ENCODE data around the gene TNFRSF1B.

Gene TNFRSF1B

DNA sequence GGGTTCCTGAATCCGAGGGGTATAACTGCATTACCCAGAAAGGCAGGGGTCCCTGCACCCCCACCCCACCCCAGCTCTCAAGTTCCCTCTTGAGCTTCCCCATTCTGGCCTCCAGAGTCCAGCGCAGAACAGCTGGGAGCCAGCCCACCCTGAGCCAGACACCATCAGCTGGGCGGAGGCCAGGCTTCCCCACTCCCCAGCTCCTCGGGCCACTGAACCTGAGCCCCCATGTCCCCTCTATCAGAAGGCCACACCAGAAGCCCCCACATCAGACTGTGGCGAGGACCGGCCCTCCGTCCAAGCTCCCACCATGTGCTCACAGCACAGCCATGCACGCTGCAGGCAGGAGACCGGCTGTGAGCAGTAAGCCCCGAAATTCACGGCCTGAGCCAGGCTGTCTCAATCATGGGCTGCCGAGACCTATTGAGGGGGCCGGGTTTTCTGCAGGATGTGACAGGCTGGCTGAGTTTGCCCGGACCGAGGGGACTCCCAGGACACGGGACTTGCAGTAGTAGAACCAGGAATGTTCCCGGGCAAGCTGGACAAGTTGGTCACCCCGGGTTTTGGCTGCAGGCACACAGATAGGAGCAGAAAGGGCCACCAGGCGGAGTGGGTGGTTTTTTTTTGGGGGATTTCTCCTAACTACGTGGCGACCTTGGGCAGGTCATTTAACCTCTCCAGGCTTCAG, 25.5 kb upstream of the TNFRSF1B start:
- H3K4me3 ChIP-seq (ENCODE audit: severe bottlenecking), result no peak overlapping the region
- H3K27ac ChIP-seq (ENCODE audit: poor library complexity, severe bottlenecking), result no peak overlapping the region
- TF ChIP-seq, protein P1, sequence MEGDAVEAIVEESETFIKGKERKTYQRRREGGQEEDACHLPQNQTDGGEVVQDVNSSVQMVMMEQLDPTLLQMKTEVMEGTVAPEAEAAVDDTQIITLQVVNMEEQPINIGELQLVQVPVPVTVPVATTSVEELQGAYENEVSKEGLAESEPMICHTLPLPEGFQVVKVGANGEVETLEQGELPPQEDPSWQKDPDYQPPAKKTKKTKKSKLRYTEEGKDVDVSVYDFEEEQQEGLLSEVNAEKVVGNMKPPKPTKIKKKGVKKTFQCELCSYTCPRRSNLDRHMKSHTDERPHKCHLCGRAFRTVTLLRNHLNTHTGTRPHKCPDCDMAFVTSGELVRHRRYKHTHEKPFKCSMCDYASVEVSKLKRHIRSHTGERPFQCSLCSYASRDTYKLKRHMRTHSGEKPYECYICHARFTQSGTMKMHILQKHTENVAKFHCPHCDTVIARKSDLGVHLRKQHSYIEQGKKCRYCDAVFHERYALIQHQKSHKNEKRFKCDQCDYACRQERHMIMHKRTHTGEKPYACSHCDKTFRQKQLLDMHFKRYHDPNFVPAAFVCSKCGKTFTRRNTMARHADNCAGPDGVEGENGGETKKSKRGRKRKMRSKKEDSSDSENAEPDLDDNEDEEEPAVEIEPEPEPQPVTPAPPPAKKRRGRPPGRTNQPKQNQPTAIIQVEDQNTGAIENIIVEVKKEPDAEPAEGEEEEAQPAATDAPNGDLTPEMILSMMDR (IDR thresholded peaks at IDR 0.05; ENCODE audit: poor library complexity, severe bottlenecking), result no peak
- no peak for DNase-seq (ENCODE audit: low spot score)
- no peak for ATAC-seq (ENCODE audit: low read depth)
- peaks cover 12% of the 10 kb centered on the region for H3K4me1 ChIP-seq (ENCODE audit: insufficient read depth, poor library complexity, severe bottlenecking)
- H3K9me3 ChIP-seq (ENCODE audit: severe bottlenecking), result no peaks in the 10 kb centered on the region
- H3K36me3 ChIP-seq (ENCODE audit: low read depth), result no peaks in the 10 kb centered on the region
- no peaks in the 10 kb centered on the region for H3K27me3 ChIP-seq (ENCODE audit: insufficient read depth, poor library complexity, severe bottlenecking)

DNA sequence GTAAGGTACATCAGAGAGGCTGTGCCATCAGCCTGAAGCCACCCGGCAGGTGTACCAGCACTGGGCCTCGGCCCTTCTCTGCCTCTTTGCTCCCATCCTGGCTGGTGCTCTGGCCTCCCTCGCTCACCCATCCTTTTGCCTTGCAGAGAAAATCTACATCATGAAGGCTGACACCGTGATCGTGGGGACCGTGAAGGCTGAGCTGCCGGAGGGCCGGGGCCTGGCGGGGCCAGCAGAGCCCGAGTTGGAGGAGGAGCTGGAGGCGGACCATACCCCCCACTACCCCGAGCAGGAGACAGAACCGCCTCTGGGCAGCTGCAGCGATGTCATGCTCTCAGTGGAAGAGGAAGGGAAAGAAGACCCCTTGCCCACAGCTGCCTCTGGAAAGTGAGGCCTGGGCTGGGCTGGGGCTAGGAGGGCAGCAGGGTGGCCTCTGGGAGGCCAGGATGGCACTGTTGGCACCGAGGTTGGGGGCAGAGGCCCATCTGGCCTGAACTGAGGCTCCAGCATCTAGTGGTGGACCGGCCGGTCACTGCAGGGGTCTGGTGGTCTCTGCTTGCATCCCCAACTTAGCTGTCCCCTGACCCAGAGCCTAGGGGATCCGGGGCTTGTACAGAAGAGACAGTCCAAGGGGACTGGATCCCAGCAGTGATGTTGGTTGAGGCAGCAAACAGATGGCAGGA, 24.5 kb upstream of the TNFRSF1B start:
- no peaks in the 10 kb centered on the region for H3K36me3 ChIP-seq (ENCODE audit: low read depth)
- H3K4me3 ChIP-seq (ENCODE audit: severe bottlenecking), result no peak overlapping the region
- H3K27me3 ChIP-seq (ENCODE audit: insufficient read depth, poor library complexity, severe bottlenecking), result no peaks in the 10 kb centered on the region
- ATAC-seq (ENCODE audit: low read depth) (no peak), DNase-seq (ENCODE audit: low spot score) (no peak)
- H3K4me1 ChIP-seq (ENCODE audit: insufficient read depth, poor library complexity, severe bottlenecking), result peaks cover 12% of the 10 kb centered on the region
- no peak overlapping the region for H3K27ac ChIP-seq (ENCODE audit: poor library complexity, severe bottlenecking)
- no peaks in the 10 kb centered on the region for H3K9me3 ChIP-seq (ENCODE audit: severe bottlenecking)
- TF ChIP-seq, protein P1 (IDR thresholded peaks at IDR 0.05; ENCODE audit: poor library complexity, severe bottlenecking), result no peak

DNA sequence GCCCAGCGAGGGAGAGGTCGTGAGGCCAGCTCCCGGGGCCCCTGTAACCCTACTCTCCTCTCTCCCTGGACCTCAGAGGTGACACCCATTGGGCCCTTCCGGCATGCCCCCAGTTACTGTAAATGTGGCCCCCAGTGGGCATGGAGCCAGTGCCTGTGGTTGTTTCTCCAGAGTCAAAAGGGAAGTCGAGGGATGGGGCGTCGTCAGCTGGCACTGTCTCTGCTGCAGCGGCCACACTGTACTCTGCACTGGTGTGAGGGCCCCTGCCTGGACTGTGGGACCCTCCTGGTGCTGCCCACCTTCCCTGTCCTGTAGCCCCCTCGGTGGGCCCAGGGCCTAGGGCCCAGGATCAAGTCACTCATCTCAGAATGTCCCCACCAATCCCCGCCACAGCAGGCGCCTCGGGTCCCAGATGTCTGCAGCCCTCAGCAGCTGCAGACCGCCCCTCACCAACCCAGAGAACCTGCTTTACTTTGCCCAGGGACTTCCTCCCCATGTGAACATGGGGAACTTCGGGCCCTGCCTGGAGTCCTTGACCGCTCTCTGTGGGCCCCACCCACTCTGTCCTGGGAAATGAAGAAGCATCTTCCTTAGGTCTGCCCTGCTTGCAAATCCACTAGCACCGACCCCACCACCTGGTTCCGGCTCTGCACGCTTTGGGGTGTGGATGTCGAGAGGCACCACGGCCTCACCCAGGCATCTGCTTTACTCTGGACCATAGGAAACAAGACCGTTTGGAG, 23.7 kb upstream of the TNFRSF1B start:
- H3K36me3 ChIP-seq (ENCODE audit: low read depth), result no peaks in the 10 kb centered on the region
- no peak for ATAC-seq (ENCODE audit: low read depth)
- no peaks in the 10 kb centered on the region for H3K9me3 ChIP-seq (ENCODE audit: severe bottlenecking)
- H3K4me3 ChIP-seq (ENCODE audit: severe bottlenecking), result no peak overlapping the region
- peak overlapping the region; percentile 59 for H3K27ac ChIP-seq (ENCODE audit: poor library complexity, severe bottlenecking)
- H3K27me3 ChIP-seq (ENCODE audit: insufficient read depth, poor library complexity, severe bottlenecking), result no peaks in the 10 kb centered on the region
- TF ChIP-seq, protein P1 (IDR thresholded peaks at IDR 0.05; ENCODE audit: poor library complexity, severe bottlenecking), result no peak
- peaks cover 12% of the 10 kb centered on the region for H3K4me1 ChIP-seq (ENCODE audit: insufficient read depth, poor library complexity, severe bottlenecking)
- DNase-seq (ENCODE audit: low spot score), result no peak

DNA sequence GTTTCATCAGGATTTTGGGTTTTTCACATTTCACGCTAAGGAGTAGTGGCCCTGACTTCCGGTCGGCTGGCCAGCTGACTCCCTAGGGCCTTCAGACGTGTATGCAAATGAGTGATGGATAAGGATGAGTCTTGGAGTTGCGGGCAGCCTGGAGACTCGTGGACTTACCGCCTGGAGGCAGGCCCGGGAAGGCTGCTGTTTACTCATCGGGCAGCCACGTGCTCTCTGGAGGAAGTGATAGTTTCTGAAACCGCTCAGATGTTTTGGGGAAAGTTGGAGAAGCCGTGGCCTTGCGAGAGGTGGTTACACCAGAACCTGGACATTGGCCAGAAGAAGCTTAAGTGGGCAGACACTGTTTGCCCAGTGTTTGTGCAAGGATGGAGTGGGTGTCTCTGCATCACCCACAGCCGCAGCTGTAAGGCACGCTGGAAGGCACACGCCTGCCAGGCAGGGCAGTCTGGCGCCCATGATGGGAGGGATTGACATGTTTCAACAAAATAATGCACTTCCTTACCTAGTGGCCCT, 23.1 kb upstream of the TNFRSF1B start:
- Histone ChIP-seq H3K4me3 (ENCODE audit: severe bottlenecking) (no peak overlapping the region), H3K27me3 (ENCODE audit: insufficient read depth, poor library complexity, severe bottlenecking) (no peaks in the 10 kb centered on the region), H3K27ac (ENCODE audit: poor library complexity, severe bottlenecking) (peak overlapping the region; percentile 59), H3K9me3 (ENCODE audit: severe bottlenecking) (no peaks in the 10 kb centered on the region), H3K4me1 (ENCODE audit: insufficient read depth, poor library complexity, severe bottlenecking) (peaks cover 12% of the 10 kb centered on the region), H3K36me3 (ENCODE audit: low read depth) (no peaks in the 10 kb centered on the region)
- DNase-seq (ENCODE audit: low spot score), result peak; percentile 92
- peak; percentile 97 for ATAC-seq (ENCODE audit: low read depth)
- TF ChIP-seq, protein P1 (IDR thresholded peaks at IDR 0.05; ENCODE audit: poor library complexity, severe bottlenecking), result no peak

Measured in RWPE2 (cell line).